IPS-20b (cell line): Measurements from ENCODE around the gene RNF168.
"Not testable (repeated sequence)": the region's sequence is repeated elsewhere in the genome, so short reads cannot be mapped to it uniquely, and the experiment has no call there.

Experiments
- H3K27ac ChIP-seq: one replicate; pipeline ENCODE4 v1.5.1; 2013; ENCODE audit warnings: low read length
- H3K27me3 ChIP-seq: 2 replicates; pipeline ENCODE4 v1.6.1; 2013; ENCODE audit warnings: mild to moderate bottlenecking, low read length, inconsistent platforms; ENCODE audit not compliant: insufficient read depth
- H3K36me3 ChIP-seq: 2 replicates; pipeline ENCODE4 v1.6.1; 2013; ENCODE audit warnings: low read depth, mild to moderate bottlenecking, inconsistent platforms, low read length, moderate library complexity; ENCODE audit not compliant: insufficient read depth
- H3K4me1 ChIP-seq: 2 replicates; pipeline ENCODE4 v1.6.1; 2013; ENCODE audit warnings: mild to moderate bottlenecking, control low read depth, inconsistent platforms, low read length, moderate library complexity; ENCODE audit not compliant: insufficient read depth
- H3K4me3 ChIP-seq: 2 replicates; pipeline ENCODE4 v1.5.1; 2013; ENCODE audit warnings: mild to moderate bottlenecking, low read length, inconsistent platforms
- H3K9ac ChIP-seq: 2 replicates; pipeline ENCODE4 v1.6.1; 2013; ENCODE audit warnings: low read depth, mild to moderate bottlenecking, inconsistent platforms, low read length, moderate library complexity
- H3K9me3 ChIP-seq: 2 replicates; pipeline ENCODE4 v1.6.1; 2013; ENCODE audit warnings: mild to moderate bottlenecking, low read depth, low read length, inconsistent platforms; ENCODE audit not compliant: insufficient read depth

The RNF168 gene

GRCh38 chr3:196528639-196529233 lies 25.2 kb upstream of the RNF168 start:
- Histone ChIP-seq H3K9me3 (peaks cover 6% of the 10 kb centered on the region), H3K4me1 (peaks cover 2% of the 10 kb centered on the region; the same call in 1 of the 2 replicates), H3K36me3 (no peaks in the 10 kb centered on the region), H3K9ac (peak overlapping the region; percentile 67; the same call in 1 of the 2 replicates), H3K27me3 (no peaks in the 10 kb centered on the region; the same call in 1 of the 2 replicates), H3K4me3 (peak overlapping the region; percentile 71), H3K27ac (no peak overlapping the region)

DNA sequence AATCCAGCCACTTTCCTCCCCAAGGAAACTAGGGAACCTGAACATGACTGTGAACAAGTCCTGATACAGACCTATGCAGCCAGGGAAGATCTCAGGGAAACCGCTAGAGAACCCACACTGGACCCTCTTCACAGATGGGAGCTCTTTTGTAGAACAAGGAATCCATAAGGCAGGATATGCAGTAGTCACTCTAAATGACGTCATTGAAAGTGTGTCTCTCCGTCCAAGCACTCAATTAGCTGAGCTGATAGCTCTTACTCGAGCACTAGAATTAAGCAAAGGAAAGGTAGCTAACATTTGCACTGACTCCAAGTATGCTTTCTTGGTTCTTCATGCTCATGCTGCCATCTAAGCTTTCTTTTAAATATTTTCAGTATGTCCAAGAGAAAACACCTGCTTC lies 21.6 kb upstream of the RNF168 start:
- Histone ChIP-seq H3K4me3 (no peak overlapping the region), H3K27ac (no peak overlapping the region), H3K9me3 (peaks cover 20% of the 10 kb centered on the region; the same call in 1 of the 2 replicates), H3K36me3 (no peaks in the 10 kb centered on the region), H3K27me3 (no peaks in the 10 kb centered on the region; the same call in 1 of the 2 replicates), H3K9ac (no peak overlapping the region), H3K4me1 (no peaks in the 10 kb centered on the region)

DNA sequence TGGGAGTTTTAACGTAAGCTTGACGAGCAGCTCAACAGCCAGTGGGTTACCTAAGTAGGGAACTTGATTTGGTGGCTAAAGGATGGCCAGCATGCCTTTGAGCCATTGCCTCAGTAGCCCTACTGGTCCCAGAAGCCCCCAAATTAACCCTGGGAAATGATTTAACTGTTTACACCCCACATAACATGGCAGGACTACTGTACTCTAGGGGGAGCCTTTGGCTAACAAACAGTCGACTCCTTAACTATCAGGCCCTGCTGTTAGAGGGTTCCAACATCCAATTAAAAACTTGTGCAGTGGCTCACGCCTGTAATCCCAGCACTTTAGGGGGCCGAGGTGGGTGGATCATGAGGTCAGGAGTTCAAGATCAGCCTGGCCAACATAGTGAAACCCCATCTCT lies 21.0 kb upstream of the RNF168 start:
- Histone ChIP-seq H3K9me3 (peaks cover 26% of the 10 kb centered on the region), H3K36me3 (no peaks in the 10 kb centered on the region)

GRCh38 chr3:196523841-196524240 lies 20.3 kb upstream of the RNF168 start:
- Histone ChIP-seq H3K4me1 (no peaks in the 10 kb centered on the region), H3K27me3 (no peaks in the 10 kb centered on the region; the same call in 1 of the 2 replicates), H3K4me3 (no peak overlapping the region), H3K9me3 (peaks cover 33% of the 10 kb centered on the region), H3K9ac (no peak overlapping the region), H3K36me3 (no peaks in the 10 kb centered on the region), H3K27ac (no peak overlapping the region)

More for the DNA sequence above, 21.0 kb upstream of the RNF168 start:
- no peak overlapping the region for H3K9ac ChIP-seq
- H3K4me1 ChIP-seq: no peaks in the 10 kb centered on the region
- no peak overlapping the region for H3K4me3 ChIP-seq
- H3K27me3 ChIP-seq: no peaks in the 10 kb centered on the region; the same call in 1 of the 2 replicates
- no peak overlapping the region for H3K27ac ChIP-seq

GRCh38 chr3:196521291-196521690 lies 17.7 kb upstream of the RNF168 start:
- H3K9ac ChIP-seq, H3K27ac ChIP-seq, H3K4me1 ChIP-seq, H3K27me3 ChIP-seq, H3K36me3 ChIP-seq, H3K4me3 ChIP-seq: not testable (repeated sequence)
- peaks cover 47% of the 10 kb centered on the region for H3K9me3 ChIP-seq

DNA sequence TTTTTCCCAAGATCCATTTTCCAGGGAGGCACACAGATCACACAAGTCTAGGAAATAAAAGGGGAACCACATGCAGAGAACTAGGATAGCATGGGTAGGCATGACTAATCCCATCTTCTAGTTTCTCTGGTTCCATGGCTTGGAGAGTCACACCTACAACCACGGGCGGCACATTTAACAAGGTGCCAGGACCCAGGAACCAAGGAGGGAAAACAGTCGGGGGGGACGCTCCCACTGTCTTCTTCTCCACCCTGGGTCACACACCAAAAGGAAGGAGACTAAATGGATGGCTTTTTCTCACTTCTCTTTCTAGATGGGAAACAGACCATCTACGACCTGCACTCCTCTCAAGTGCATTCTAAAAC lies 16.1 kb upstream of the RNF168 start:
- Histone ChIP-seq H3K4me1 (no peaks in the 10 kb centered on the region; the same call in 1 of the 2 replicates), H3K4me3 (no peak overlapping the region), H3K36me3 (no peaks in the 10 kb centered on the region), H3K27ac (no peak overlapping the region), H3K9me3 (peaks cover 49% of the 10 kb centered on the region), H3K9ac (no peak overlapping the region), H3K27me3 (no peaks in the 10 kb centered on the region)

DNA sequence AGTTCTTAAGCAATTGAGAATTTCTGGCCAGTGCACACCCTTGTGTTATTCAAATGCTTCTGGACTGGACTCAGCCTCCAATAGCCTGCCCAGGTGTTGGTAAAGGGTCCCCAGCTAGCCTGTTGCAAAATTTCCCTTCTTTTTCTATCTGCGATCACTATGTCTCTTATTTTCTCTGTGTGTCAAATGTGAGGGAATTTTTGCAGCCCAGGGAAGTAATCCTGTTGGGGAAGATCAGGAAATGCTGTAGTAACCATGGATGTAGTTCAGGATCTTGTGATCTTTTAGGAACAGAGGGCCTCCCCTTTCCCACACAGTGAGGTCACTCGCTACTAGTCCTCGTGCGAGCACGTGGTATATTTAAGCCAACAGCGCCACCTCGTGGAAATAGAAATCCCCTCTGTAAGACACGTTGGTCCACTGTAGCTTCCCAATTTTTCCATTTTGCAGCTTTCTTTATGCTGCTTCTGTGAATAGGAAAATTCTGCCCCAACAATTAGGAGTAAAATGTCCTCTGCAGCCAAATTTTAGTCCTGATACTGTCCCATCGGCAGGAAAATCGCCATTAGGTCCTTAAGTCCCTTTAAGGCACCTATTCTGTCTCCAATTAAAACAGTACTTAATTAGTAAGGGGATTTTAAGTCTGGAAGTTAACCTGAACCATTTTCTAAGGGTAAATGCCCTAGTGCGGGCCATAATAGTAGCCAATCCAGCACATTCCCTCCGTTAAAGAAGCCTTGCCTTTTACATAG lies 15.6 kb upstream of the RNF168 start:
- H3K4me1 ChIP-seq: no peaks in the 10 kb centered on the region; the same call in 1 of the 2 replicates
- no peaks in the 10 kb centered on the region for H3K36me3 ChIP-seq
- no peaks in the 10 kb centered on the region for H3K27me3 ChIP-seq
- H3K4me3 ChIP-seq: no peak overlapping the region
- no peak overlapping the region for H3K9ac ChIP-seq
- no peak overlapping the region for H3K27ac ChIP-seq
- H3K9me3 ChIP-seq: peaks cover 49% of the 10 kb centered on the region

GRCh38 chr3:196517919-196518318 lies 14.4 kb upstream of the RNF168 start:
- Histone ChIP-seq H3K9me3 (peaks cover 49% of the 10 kb centered on the region), H3K36me3 (no peaks in the 10 kb centered on the region), H3K4me3 (0 out of 2 replicates have a peak overlapping the region, but pooled peaks have one; percentile 34), H3K27me3 (no peaks in the 10 kb centered on the region), H3K9ac (no peak overlapping the region), H3K4me1 (no peaks in the 10 kb centered on the region; the same call in 1 of the 2 replicates), H3K27ac (no peak overlapping the region)

DNA sequence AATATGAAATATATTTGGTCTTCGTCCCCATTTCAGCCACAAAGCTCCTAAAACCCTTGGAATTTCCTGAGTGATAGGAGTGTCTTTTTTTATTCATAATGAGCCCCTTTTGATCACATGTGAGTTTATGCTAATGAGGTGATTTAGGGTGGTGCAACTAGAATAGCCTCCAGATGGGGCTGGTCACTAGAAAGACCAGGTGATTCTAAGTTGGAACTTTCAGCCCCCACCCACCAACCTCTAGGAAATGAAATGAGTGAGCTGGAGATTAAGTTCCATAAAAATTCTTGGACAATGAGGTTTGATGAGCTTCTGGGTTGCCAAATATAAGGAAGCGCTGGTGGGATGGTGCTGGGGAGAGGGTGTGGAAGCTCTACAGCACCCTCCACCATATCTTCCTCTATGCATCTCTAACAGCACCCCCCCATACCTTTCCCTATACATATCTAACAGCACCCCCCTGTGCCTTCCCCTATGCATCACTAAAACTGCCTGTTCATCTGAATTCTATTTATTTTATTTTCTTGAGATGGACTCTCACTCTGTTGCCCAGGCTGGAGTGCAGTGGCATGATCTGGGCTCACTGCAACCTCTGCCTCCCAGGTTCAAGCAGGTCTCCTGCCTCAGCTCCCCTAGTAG lies 13.7 kb upstream of the RNF168 start:
- no peaks in the 10 kb centered on the region for H3K36me3 ChIP-seq
- H3K27ac ChIP-seq: no peak overlapping the region
- H3K9ac ChIP-seq: no peak overlapping the region
- H3K4me1 ChIP-seq: no peaks in the 10 kb centered on the region; the same call in 1 of the 2 replicates
- H3K9me3 ChIP-seq: peaks cover 48% of the 10 kb centered on the region
- H3K4me3 ChIP-seq: peak overlapping the region; percentile 34; the same call in 1 of the 2 replicates
- no peaks in the 10 kb centered on the region for H3K27me3 ChIP-seq

DNA sequence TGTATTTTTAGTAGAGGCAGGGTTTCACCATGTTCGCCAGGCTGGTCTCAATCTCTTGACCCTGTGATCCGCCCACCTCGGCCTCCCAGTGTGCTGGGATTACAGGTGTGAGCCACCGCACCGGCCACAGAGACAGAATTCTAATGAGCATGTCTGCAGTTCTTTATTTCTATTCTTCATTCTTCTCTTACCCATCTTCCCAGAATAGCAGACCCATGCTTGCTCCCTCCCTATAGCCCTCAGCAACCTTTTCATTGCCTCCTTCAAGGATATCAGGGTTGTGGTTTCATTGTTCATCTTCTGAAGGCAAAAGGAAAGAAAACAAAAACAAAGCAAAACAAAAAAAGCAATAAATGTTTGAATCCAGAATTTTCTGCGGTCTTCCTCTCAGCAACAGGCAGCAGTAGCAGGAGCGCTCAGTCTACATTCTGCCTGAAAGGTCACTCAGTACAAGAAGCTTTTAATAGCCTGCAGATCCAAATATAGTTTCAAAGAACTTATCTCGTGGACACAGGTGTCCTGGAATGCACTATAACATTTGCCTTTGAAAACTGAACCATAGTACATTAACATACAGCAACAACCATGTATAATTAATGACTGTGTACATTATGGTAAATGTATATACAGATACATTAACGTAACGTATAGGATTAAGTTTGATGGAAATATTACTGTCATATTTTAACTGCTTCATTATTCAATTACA lies 11.5 kb upstream of the RNF168 start, which contains the start of gene SMCO1:
Gene SMCO1, minus strand, starts transcription at position 434 of the 709 bp plus-strand sequence. Its CDS starts 137 bp downstream, at position 297.
- no peak within 1 kb of the TSS for H3K9ac ChIP-seq
- H3K36me3 ChIP-seq: no peaks in the 10 kb centered on the region
- peaks cover 28% of the 10 kb centered on the region for H3K9me3 ChIP-seq
- no peak within 1 kb of the TSS for H3K27ac ChIP-seq
- H3K27me3 ChIP-seq: no peaks in the 10 kb centered on the region
- no peaks in the 10 kb centered on the region; the same call in 1 of the 2 replicates for H3K4me1 ChIP-seq
- H3K4me3 ChIP-seq: no peak within 1 kb of the TSS; the same call in 1 of the 2 replicates

DNA sequence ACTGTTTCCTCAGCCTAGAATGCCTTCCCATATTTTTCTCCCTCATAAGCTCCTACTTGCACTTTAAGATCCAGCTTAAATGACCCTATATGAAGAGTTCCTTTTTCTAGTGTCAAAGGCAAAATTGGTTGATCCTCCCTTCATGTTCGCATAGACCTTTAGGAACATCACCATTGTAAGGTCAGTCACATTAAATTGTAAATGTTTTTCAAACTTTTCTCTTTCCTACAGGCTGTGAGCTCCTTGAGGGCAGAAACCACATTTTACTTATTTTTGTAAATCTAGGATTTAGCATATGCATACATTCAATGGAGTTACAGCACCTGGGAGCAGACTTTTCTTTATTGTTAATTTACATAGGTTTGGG lies 10.8 kb upstream of the RNF168 start:
- H3K4me3 ChIP-seq: no peak overlapping the region
- H3K27me3 ChIP-seq: no peaks in the 10 kb centered on the region
- peaks cover 21% of the 10 kb centered on the region; the same call in 1 of the 2 replicates for H3K9me3 ChIP-seq
- no peaks in the 10 kb centered on the region for H3K36me3 ChIP-seq
- no peaks in the 10 kb centered on the region; the same call in 1 of the 2 replicates for H3K4me1 ChIP-seq
- no peak overlapping the region for H3K27ac ChIP-seq
- H3K9ac ChIP-seq: no peak overlapping the region
